ENCODE results near the gene HAVCR1. TPM values are rescaled to one million over a fixed set of nuclear protein-coding genes. Genes with fewer than 3 reads are reported as not detected.
A peak's percentile ranks its signal among the peaks of the same experiment; 100 is the strongest.

The HAVCR1 gene
- total RNA-seq, 1 donor from 2014 or later, result not detected

- no peaks in the 10 kb centered on the region for H3K27me3 ChIP-seq
- H3K27ac ChIP-seq, result no peak overlapping the region
- no peaks in the 10 kb centered on the region for H3K36me3 ChIP-seq
- DNase-seq (no peak), ATAC-seq (peak; percentile 59)
- no peak overlapping the region for H3K4me3 ChIP-seq
- no peak for TF ChIP-seq CTCF (IDR thresholded peaks at IDR 0.05)
- no peaks in the 10 kb centered on the region for H3K4me1 ChIP-seq
- no peaks in the 10 kb centered on the region for H3K9me3 ChIP-seq
- intact Hi-C loops (cut with DNase I), result no loop called here
These were observed 67.2 kb downstream of the HAVCR1 start for GRCh38 chr5:156991714-156992113.

- intact Hi-C loops (cut with DNase I), result no loop called here
- Histone ChIP-seq H3K27me3 (no peaks in the 10 kb centered on the region), H3K4me1 (no peaks in the 10 kb centered on the region), H3K4me3 (no peak overlapping the region), H3K9me3 (no peaks in the 10 kb centered on the region), H3K36me3 (no peaks in the 10 kb centered on the region), H3K27ac (no peak overlapping the region)
- ATAC-seq (no peak), DNase-seq (no peak)
- TF ChIP-seq CTCF (IDR thresholded peaks at IDR 0.05), result no peak
These were observed 74.9 kb downstream of the HAVCR1 start for GRCh38 chr5:156984064-156984463.

GRCh38 chr5:156981481-156981880, 77.4 kb downstream of the HAVCR1 start:
- intact Hi-C loops (cut with DNase I), result no loop called here
- Histone ChIP-seq H3K4me3 (no peak overlapping the region), H3K36me3 (no peaks in the 10 kb centered on the region), H3K4me1 (no peaks in the 10 kb centered on the region), H3K27me3 (no peaks in the 10 kb centered on the region), H3K27ac (no peak overlapping the region), H3K9me3 (no peaks in the 10 kb centered on the region)
- no peak for TF ChIP-seq CTCF (IDR thresholded peaks at IDR 0.05)
- ATAC-seq (no peak), DNase-seq (no peak)

Other genes starting within 250 kb of the HAVCR1 start
- gene PPP1R2B, start 208.8 kb downstream of the HAVCR1 start, total RNA-seq, result not detected
- not detected for gene TIMD4, start 95.9 kb downstream of the HAVCR1 start, total RNA-seq
- 30.7 TPM for gene HAVCR2, start 49.9 kb upstream of the HAVCR1 start, total RNA-seq
- 10.4 TPM for gene MED7, start 83.7 kb upstream of the HAVCR1 start, total RNA-seq
- not detected for gene GARIN3, start 107.1 kb upstream of the HAVCR1 start, total RNA-seq
- gene ITK, start 121.7 kb upstream of the HAVCR1 start, total RNA-seq, result 8.1 TPM
- gene CYFIP2, start 207.0 kb upstream of the HAVCR1 start, total RNA-seq, result 37.1 TPM